Fibroblast of lung (primary cell): Measurements from ENCODE around the gene IBTK. TPM values are rescaled to one million over a fixed set of nuclear protein-coding genes. Genes with fewer than 3 reads are reported as not detected.
A peak's percentile ranks its signal among the peaks of the same experiment; 100 is the strongest.
"Not testable (repeated sequence)": the region's sequence is repeated elsewhere in the genome, so short reads cannot be mapped to it uniquely, and the experiment has no call there.

Source experiments
- DNase-seq, 2 donors: peaks; one replicate each; pipeline versions ENCODE4 v3.0.0 to v3.0.0-alpha.2; 2010; ENCODE audit warnings: low read depth in 2 of 2
- H2AFZ ChIP-seq: 2 replicates; pipeline ENCODE4 v1.5.1; 2012; ENCODE audit warnings: low read length, control low read depth, inconsistent platforms
- H3K27ac ChIP-seq: 2 replicates; pipeline ENCODE4 v1.5.1; 2011; ENCODE audit warnings: low read length, control low read depth; ENCODE audit not compliant: insufficient read depth
- H3K27me3 ChIP-seq: 2 replicates; pipeline ENCODE4 v1.5.1; 2011; ENCODE audit warnings: mild to moderate bottlenecking, low read length; ENCODE audit not compliant: control insufficient read depth, insufficient read depth
- H3K36me3 ChIP-seq: 2 replicates; pipeline ENCODE4 v1.5.1; 2011; ENCODE audit warnings: low read length; ENCODE audit not compliant: control insufficient read depth, insufficient read depth
- H3K4me1 ChIP-seq: 2 replicates; pipeline ENCODE4 v1.5.1; 2011; ENCODE audit warnings: low read length; ENCODE audit not compliant: control insufficient read depth, insufficient read depth; ENCODE audit errors: extremely low read depth
- H3K4me2 ChIP-seq: 2 replicates; pipeline ENCODE4 v1.5.1; 2011; ENCODE audit warnings: low read length, control low read depth; ENCODE audit not compliant: insufficient read depth; ENCODE audit errors: extremely low read depth
- H3K4me3 ChIP-seq, 4 experiments: fragments of 200-600 bp in 1 of 4; sonication (generic) in 1 of 4; replicated peaks in 1 of 4; 2 replicates each; pipeline ENCODE4 v1.5.1; 2011 to 2016; ENCODE audit warnings: low read length in 4 of 4, low read depth in 3 of 4, mild to moderate bottlenecking in 3 of 4, control low read depth in 2 of 4, inconsistent platforms in 1 of 4, mixed read lengths in 1 of 4; ENCODE audit not compliant: insufficient read depth in 1 of 4; ENCODE audit errors: control extremely low read depth in 1 of 4
- H3K79me2 ChIP-seq: 2 replicates; pipeline ENCODE4 v1.5.1; 2012; ENCODE audit warnings: mild to moderate bottlenecking, low read length, inconsistent platforms; ENCODE audit not compliant: control insufficient read depth, insufficient read depth
- H3K9ac ChIP-seq: 2 replicates; pipeline ENCODE4 v1.5.1; 2011; ENCODE audit warnings: mild to moderate bottlenecking, low read length, control low read depth; ENCODE audit not compliant: insufficient read depth
- H3K9me3 ChIP-seq: 2 replicates; pipeline ENCODE4 v1.5.1; 2012; ENCODE audit warnings: low read depth, low read length; ENCODE audit not compliant: control insufficient read depth, insufficient read depth
- H4K20me1 ChIP-seq: 2 replicates; pipeline ENCODE4 v1.5.1; 2011; ENCODE audit warnings: low read length; ENCODE audit not compliant: control insufficient read depth, insufficient read depth; ENCODE audit errors: extremely low read depth
- EZH2 ChIP-seq: IDR thresholded peaks from 2 replicates; pipeline ENCODE4 v1.5.1; 2012; ENCODE audit warnings: low read length, control low read depth, mild to moderate bottlenecking; ENCODE audit errors: missing control alignments
- polyA plus RNA-seq, 2 donors: library from polyadenylated mRNA; depleted of rRNA in 1 of 2; stranded (reverse) in 1 of 2; unstranded in 1 of 2; fragments of >200 nt; gene quantifications; 2 replicates each; pipeline ENCODE4 v1.2.1, GENCODE V29; 2011 to 2012; ENCODE audit warnings: missing spikeins in 1 of 2
- total RNA-seq: library from RNA; depleted of rRNA; stranded (reverse); fragments of >200 nt; gene quantifications from 2 replicates; pipeline ENCODE4 v1.2.1, GENCODE V29; 2014
- TF ChIP-seq, protein P1 (sequence below), 2 donors: IDR thresholded peaks in 1 of 2; conservative IDR thresholded peaks in 1 of 2; 1 replicate in 1 of 2; 2 replicates in 1 of 2; pipeline ENCODE4 v1.5.1; 2011 to 2012; ENCODE audit warnings: low read length in 2 of 2, control low read depth in 1 of 2, inconsistent platforms in 1 of 2, low read depth in 1 of 2, mild to moderate bottlenecking in 1 of 2

IBTK gene
- total and polyA plus RNA-seq, 2 donors (not counting 1 experiment from before 2014, with no cell fraction given), result 36.0 to 66.9 TPM

DNA sequence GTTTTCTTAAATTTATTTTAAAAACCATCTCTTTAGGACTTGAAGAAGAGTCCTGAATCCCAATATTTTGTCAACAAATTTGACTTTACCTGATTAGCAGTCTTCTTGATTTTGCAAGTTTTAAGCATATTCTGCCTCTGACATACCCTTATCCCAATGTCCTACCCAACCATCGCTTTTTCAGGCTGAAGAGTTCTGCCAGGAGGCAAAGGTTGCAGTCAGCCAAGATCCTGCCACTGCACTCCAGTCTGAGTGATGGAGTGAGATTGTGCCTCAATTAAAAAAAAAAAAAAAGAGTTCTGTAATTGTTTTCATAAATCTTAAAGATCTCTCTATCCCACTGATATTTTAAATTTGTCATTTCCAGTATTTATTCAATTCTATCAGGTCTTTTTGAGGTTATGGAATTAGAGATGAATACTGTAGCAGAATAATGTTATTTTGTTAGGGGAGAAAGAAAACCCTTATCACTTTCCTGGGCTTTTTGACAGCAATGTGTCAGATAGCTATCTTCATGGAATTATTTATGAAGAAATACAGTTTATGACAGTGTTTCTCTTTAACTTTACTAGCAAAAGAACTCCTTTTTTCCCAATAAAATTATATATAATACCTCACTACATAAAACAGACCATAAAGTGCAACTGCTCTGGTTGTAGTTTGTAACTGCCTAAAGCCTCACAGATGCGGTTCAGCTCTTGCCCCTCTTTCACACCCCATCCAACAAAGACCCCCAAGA is 78.2 kb downstream of the IBTK start:
- Histone ChIP-seq H3K4me3 (no peak overlapping the region), H3K27ac (no peak overlapping the region), H3K36me3 (peaks cover 3% of the 10 kb centered on the region), H3K79me2 (no peaks in the 10 kb centered on the region), H3K4me1 (no peaks in the 10 kb centered on the region), H3K4me2 (no peak overlapping the region), H3K9me3 (no peaks in the 10 kb centered on the region), H2AFZ (no peak overlapping the region), H4K20me1 (no peaks in the 10 kb centered on the region), H3K27me3 (no peaks in the 10 kb centered on the region), H3K9ac (no peak overlapping the region)
- DNase-seq, result no peak
- no peak for TF ChIP-seq EZH2
- TF ChIP-seq, protein P1, sequence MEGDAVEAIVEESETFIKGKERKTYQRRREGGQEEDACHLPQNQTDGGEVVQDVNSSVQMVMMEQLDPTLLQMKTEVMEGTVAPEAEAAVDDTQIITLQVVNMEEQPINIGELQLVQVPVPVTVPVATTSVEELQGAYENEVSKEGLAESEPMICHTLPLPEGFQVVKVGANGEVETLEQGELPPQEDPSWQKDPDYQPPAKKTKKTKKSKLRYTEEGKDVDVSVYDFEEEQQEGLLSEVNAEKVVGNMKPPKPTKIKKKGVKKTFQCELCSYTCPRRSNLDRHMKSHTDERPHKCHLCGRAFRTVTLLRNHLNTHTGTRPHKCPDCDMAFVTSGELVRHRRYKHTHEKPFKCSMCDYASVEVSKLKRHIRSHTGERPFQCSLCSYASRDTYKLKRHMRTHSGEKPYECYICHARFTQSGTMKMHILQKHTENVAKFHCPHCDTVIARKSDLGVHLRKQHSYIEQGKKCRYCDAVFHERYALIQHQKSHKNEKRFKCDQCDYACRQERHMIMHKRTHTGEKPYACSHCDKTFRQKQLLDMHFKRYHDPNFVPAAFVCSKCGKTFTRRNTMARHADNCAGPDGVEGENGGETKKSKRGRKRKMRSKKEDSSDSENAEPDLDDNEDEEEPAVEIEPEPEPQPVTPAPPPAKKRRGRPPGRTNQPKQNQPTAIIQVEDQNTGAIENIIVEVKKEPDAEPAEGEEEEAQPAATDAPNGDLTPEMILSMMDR (conservative IDR thresholded peaks at IDR 0.05 in 1 of 2, IDR thresholded peaks at IDR 0.05 in 1 of 2; ENCODE audit: low read depth in 1 of 2, low read length in 2 of 2), result no peak

DNA sequence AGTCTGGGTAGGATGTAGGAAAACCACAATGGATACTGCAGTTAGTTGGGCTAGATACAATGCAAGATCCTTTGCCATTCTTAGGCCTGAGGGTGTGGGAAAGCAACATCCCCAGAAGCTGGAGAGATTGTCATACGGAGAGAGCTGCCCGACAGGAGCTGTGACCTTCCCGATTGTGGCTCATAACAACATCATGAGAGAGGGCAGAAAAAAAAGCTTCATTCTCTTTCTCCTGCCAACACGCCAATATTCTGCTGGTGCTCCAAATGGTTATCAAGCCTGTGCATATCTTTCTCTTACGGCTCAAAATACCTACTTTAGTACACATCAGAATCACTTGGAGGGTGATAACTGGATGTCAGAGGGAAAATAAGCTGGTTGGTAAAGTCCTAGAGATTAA is 81.1 kb downstream of the IBTK start:
- no peak overlapping the region for H3K4me3 ChIP-seq
- H2AFZ ChIP-seq, result no peak overlapping the region
- H4K20me1 ChIP-seq, result no peaks in the 10 kb centered on the region
- H3K9ac ChIP-seq, result no peak overlapping the region
- H3K36me3 ChIP-seq, result no peaks in the 10 kb centered on the region
- no peak for DNase-seq
- TF ChIP-seq EZH2, result no peak
- TF ChIP-seq, protein P1 (conservative IDR thresholded peaks at IDR 0.05 in 1 of 2, IDR thresholded peaks at IDR 0.05 in 1 of 2; ENCODE audit: low read depth in 1 of 2, low read length in 2 of 2), result no peak
- H3K9me3 ChIP-seq, result no peaks in the 10 kb centered on the region
- no peaks in the 10 kb centered on the region for H3K79me2 ChIP-seq
- no peak overlapping the region for H3K4me2 ChIP-seq
- H3K4me1 ChIP-seq, result no peaks in the 10 kb centered on the region
- H3K27ac ChIP-seq, result no peak overlapping the region
- no peaks in the 10 kb centered on the region for H3K27me3 ChIP-seq

DNA sequence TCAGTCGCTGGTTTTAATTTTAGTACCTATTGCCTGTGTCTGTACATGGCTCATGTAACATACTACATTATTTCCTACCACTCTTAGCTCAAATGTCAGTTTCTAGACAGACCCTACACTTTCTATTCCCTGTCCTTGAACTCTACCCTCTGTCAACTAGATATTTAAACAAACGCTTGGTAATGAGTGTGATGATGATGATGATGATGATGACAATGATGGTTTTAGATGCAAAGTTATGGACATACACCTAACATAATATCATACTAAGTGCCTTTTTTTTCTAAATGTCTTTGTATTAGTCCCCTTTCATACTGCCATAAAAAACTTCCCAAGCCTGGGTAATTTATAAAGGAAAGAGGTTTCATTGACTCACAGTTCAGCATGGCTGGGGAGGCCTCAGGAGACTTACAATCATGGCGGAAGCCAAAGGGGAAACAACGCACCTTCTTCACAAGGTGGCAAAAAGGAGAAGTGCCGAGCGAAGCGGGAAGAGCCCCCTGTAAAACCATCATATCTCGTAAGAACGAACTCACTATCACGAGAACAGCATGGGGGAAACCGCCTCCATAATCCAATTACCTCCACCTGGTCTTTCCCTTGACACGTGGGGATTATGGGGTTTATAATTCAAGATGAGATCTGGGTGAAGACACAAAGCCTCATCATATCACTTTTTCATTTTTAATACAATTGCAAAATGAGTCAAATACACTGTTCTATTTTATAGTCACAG is 87.1 kb downstream of the IBTK start:
- H3K79me2 ChIP-seq, result no peaks in the 10 kb centered on the region
- H3K27ac ChIP-seq, result no peak overlapping the region
- no peak for TF ChIP-seq EZH2
- TF ChIP-seq, protein P1 (conservative IDR thresholded peaks at IDR 0.05 in 1 of 2, IDR thresholded peaks at IDR 0.05 in 1 of 2; ENCODE audit: low read depth in 1 of 2, low read length in 2 of 2), result no peak
- H3K36me3 ChIP-seq, result no peaks in the 10 kb centered on the region
- no peaks in the 10 kb centered on the region for H3K9me3 ChIP-seq
- no peak overlapping the region for H3K9ac ChIP-seq
- DNase-seq, result no peak
- no peak overlapping the region for H3K4me3 ChIP-seq
- H4K20me1 ChIP-seq, result no peaks in the 10 kb centered on the region
- no peak overlapping the region for H2AFZ ChIP-seq
- H3K27me3 ChIP-seq, result no peaks in the 10 kb centered on the region
- no peaks in the 10 kb centered on the region for H3K4me1 ChIP-seq
- no peak overlapping the region for H3K4me2 ChIP-seq

DNA sequence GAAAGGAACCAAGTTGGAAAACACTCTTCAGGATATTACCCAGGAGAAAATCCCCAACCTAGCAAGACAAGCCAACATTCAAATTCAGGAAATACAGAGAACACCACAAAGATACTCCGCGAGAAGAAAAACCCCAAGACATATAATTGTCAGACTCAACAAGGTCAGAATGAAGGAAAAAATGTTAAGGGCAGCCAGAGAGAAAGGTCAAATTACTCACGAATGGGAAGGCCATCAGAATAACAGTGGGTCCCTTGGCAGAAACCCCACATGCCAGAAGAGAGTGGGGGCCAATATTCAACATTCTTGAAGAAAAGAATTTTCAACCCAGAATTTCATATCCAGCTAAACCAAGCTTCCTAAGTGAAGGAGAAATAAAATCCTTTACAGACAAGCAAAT is 94.8 kb downstream of the IBTK start:
- H3K4me1 ChIP-seq, H3K9ac ChIP-seq, H3K27ac ChIP-seq, H2AFZ ChIP-seq, H3K4me3 ChIP-seq, H4K20me1 ChIP-seq, H3K4me2 ChIP-seq, H3K27me3 ChIP-seq, H3K9me3 ChIP-seq, H3K79me2 ChIP-seq, H3K36me3 ChIP-seq: not testable (repeated sequence)
- DNase-seq, result peak in 1 of 2 donors; percentile 17
